NOMO-1 (cell line): Measurements from ENCODE around the gene TMCO1.
"Not testable (repeated sequence)": the region's sequence is repeated elsewhere in the genome, so short reads cannot be mapped to it uniquely, and the experiment has no call there.

Source experiments
- DNase-seq, 2 experiments: peaks; one replicate each; lab custom pipeline; 2025; ENCODE audit not compliant: unreplicated experiment in 2 of 2; lab: John Stamatoyannopoulos, UW

The TMCO1 gene

DNA sequence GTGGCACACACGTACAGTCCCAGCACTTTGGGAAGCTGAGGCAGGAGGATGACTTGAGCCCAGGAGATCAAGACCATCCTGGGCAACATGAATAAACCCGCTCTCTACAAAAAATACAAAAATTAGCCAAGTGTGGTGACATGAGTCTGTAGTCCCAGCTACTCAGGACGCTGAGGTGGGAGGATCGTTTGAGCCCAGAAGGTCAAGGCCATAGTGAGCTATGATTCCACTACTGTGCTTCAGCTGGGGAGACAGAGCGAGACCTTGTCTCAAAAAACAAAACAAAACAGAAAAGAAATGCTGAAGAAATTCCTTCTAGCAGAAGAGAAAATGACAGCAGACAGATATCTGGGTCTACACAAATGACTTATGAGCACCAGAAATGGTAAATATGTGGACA, 80.6 kb downstream of the TMCO1 start:
- no peak for DNase-seq

DNA sequence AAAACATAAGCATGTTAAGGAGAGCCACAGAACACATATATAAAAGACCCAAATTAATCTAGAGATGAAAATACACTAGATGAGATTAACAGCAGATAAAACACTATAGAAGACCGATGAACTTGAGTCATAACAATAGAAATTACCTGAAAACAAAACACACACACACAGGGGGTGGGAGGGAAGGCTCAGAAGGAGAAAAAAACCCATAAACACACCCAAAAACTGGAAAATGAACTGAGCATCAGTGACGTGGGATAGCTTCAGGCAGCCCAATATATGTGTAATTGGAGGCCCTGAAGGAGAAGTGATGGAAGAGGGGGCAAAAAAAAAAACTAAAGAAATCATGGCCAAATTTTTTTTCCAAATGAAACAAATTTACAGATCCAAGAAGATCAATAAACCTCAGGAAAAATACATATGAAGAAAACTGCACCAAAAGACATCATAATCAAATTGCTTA, 81.7 kb downstream of the TMCO1 start:
- no peak for DNase-seq

DNA sequence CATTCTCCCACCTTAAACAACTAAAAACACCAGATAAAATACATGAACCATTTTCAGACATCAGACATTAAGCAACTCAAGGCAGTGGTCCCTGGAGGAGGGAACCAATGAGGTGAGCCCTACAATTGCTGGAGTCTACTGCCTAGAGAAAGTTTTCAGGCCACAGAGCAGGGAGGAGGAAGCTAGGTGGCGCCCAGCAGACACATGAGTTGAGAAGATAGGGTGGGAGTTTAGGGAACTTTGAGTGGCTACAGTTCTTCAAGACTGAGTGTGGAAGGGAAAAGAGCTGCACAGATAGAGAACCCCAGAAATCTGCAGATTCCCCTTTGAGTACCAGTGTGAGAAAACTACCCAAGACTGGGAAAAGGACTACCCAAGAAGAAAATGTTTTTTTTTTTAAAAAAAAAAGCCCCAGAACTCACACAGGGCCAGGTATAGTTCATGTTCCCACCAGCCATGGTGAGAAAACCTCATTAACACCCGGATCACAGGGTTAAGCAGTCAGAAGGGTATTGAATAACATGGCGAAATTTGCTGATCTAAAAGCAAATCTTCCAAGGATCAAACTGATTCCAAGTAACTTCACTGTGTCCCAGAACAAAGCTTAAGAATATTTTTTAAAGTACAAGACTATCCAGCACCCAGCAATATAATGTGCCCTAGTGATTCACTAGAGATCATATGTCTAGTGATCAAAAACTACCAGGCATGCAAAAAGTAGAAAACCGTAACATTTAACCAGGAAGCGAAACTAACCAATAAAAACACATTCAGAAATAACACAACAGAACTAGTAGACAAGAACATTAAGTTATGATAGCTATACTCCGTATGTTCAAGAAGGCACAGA, 82.3 kb downstream of the TMCO1 start:
- no peak for DNase-seq

DNA sequence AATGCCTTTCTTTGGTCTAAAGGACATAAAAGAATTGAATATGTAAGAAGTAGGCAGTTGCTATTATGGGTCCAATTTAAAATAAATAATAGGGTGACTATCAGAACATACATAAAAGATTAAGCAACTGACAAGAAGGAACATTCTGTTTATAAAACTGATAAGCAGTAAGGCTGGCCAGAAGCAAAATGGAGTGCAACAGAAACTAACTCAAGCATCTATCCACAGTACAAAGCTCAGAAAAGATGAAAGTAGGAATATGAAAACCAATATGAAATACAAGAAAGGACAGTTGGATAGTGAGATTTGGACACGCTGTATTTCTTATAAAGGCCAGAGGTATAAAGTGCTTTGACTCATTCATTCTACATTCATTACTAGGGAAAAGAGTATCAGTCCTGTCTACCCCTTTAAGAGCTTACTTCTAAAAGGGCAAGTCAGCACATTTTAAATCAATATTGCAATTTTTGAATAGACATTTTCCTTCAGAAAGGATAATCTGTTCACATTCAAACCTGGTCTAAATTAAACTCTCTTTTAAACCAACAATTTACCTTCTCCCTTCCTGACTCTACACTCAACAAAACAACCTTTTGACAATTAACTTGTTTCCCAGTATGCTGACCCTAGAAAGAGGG, 84.7 kb downstream of the TMCO1 start:
- no peak for DNase-seq

DNA sequence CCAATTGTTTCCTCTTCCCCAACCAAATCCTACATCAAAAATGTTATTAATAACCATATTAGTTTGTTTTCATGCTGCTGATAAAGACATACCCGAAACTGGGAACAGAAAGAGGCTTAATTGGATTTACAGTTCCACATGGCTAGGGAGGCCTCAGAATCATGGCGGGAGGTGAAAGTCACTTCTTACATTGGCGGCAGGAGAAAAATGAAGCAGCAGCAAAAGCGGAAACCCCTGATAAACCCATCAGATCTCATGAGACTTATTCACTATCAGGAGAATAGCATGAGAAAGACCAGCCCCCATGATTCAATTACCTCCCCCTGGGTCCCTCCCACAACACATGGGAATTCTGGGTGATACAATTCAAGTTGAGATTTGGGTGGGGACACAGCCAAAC, 87.9 kb downstream of the TMCO1 start:
- DNase-seq, result not testable (repeated sequence)

DNA sequence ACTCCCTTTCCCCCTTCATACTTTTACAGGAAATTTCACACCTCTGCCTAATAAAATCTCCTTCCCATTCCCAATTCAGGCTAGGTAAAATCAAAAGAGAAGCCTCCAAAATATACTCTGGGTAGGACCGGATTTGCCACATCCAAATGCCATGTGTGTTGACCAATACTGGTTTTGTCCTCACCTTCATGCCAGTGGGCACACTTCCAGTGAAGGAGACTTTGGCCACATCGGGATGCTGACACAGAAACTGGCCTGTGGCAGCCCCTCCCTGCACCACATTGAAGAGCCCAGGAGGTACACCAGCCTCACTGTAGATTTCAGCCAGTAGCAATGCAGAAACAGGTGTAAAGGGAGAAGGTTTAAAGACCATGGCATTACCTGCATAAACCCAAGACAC, 88.4 kb downstream of the TMCO1 start:
- DNase-seq, result no peak

DNA sequence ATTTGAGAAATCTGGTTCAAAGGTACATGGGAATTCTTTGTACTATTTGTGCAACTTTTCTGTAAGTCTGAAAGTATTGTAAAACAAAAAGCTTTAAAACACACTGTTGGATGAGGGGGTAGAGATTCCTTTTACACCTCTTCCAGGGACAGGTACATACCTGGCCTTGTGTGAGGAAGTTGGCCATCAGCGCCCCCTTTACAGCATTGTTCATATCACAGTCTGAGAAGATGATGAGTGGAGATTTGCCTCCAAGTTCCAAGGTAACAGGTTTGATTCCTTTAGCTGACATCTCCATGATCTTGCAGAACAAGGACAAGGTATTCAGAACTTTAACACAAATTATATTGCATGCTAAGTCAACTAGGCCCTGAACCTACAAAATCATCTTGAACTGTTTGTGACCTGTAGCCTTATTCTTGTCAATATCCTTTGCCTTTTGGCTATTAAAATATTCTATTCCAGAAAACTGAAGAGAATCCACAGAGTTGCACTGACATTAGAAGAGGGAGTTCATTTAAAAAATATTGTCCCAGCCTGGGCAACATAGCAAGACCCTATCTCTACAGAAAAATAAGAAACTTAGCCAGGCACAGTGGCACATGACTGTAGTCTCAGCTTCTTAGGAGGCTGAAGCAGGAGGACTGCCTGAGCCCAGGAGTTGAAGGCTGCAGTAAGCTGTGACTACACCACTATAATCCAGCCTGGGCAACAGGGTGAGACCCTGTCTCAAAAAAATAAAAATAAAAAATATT, 89.2 kb downstream of the TMCO1 start:
- no peak for DNase-seq

DNA sequence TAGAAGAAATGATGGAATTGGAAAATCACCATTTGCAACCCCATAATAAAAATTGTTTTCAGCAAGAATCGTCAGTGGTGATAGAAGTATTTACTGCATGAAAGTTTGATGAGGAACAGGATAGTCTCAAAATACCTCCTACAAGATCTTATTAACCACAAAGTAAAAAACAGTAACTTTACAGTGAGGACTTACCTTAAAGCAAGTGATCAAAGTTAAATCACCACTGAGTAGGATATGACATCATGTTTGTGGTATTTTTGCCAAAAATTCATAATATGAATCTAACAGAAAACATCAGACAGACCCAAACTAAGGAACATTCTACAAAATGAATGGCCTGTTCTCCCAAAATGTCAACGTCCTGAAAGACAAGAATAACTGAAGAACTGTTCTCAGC, 90.2 kb downstream of the TMCO1 start:
- no peak for DNase-seq
